ENCODE results near the gene PIANP. TPM values are rescaled to one million over a fixed set of nuclear protein-coding genes. Genes with fewer than 3 reads are reported as not detected.

Gene PIANP
- total RNA-seq, 2 donors from 2014 or later: 2.6 to 7.1 TPM

DNA sequence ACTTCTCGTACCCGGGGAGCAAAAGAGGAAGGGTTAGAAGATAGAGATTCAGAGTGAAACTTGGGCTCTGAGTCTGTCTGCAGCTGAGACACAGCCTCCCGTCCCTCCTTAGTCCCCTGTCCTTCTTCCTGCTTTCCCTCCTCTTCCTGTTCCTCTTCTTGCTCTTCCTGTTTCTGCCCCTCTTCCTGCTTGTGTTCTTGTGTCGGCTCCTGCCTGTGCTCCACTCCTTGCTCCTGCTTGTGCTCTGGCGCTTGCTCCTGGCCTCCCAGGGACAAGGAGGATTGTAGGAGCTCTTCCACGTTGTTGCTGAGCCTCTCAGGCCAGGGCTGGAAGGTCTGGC lies 56.4 kb downstream of the PIANP start:
- no peak overlapping the region for H3K4me3 Mint-ChIP-seq
- 88% methylated on average over 4 to 6 of the region's 6 CpGs for WGBS, 2 experiments (ENCODE audit: insufficient coverage in 1 of 2, insufficient read length in 1 of 2)
- Histone ChIP-seq H3K9me3 (ENCODE audit: control insufficient read depth, low read length) (no peaks in the 10 kb centered on the region), H3K36me3 (ENCODE audit: control insufficient read depth, insufficient read depth, low read length) (peaks cover 5% of the 10 kb centered on the region), H3K4me3 (ENCODE audit: low read length) (no peak overlapping the region), H3K9ac (ENCODE audit: extremely low read depth, low read length, poor library complexity, severe bottlenecking) (no peak overlapping the region), H3K27ac (ENCODE audit: low read depth, low read length) (no peak overlapping the region), H3K27me3 (ENCODE audit: control insufficient read depth, insufficient read depth, low read length, poor library complexity, severe bottlenecking) (peaks cover 9% of the 10 kb centered on the region), H3K4me1 (ENCODE audit: control insufficient read depth, insufficient read depth, low read length) (no peaks in the 10 kb centered on the region)
- no peaks in the 10 kb centered on the region for H3K9me3 Mint-ChIP-seq
- TF ChIP-seq, protein P1, sequence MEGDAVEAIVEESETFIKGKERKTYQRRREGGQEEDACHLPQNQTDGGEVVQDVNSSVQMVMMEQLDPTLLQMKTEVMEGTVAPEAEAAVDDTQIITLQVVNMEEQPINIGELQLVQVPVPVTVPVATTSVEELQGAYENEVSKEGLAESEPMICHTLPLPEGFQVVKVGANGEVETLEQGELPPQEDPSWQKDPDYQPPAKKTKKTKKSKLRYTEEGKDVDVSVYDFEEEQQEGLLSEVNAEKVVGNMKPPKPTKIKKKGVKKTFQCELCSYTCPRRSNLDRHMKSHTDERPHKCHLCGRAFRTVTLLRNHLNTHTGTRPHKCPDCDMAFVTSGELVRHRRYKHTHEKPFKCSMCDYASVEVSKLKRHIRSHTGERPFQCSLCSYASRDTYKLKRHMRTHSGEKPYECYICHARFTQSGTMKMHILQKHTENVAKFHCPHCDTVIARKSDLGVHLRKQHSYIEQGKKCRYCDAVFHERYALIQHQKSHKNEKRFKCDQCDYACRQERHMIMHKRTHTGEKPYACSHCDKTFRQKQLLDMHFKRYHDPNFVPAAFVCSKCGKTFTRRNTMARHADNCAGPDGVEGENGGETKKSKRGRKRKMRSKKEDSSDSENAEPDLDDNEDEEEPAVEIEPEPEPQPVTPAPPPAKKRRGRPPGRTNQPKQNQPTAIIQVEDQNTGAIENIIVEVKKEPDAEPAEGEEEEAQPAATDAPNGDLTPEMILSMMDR (conservative IDR thresholded peaks at IDR 0.05): no peak
- H3K4me1 Mint-ChIP-seq: peaks cover 20% of the 10 kb centered on the region
- peaks cover 9% of the 10 kb centered on the region for H3K36me3 Mint-ChIP-seq (ENCODE audit: low read depth)
- H3K27me3 Mint-ChIP-seq (ENCODE audit: insufficient read depth): peaks cover 66% of the 10 kb centered on the region
- no peak overlapping the region for H3K27ac Mint-ChIP-seq
- peak; percentile 42 for DNase-seq

Other genes starting within 250 kb of the PIANP start
- 1 to 10 TPM in 1 of 2 donors, under 1 TPM in 1; 0.55 to 1.4 TPM for gene TAPBPL, start 248.8 kb downstream of the PIANP start, total RNA-seq
- gene VAMP1, start 230.1 kb downstream of the PIANP start, total RNA-seq: 10 to 100 TPM in 1 of 2 donors, 1 to 10 TPM in 1; 5.6 to 17.8 TPM
- gene MRPL51, start 207.6 kb downstream of the PIANP start, total RNA-seq: 100 to 1,000 TPM; 196 to 450 TPM
- 100 to 1,000 TPM in 1 of 2 donors, 10 to 100 TPM in 1; 90.3 to 150 TPM for gene NCAPD2, start 206.7 kb downstream of the PIANP start, total RNA-seq
- gene GAPDH, start 166.3 kb downstream of the PIANP start, total RNA-seq: 1,000 to 10,000 TPM; 2,848 to 5,273 TPM
- gene IFFO1, start 144.8 kb downstream of the PIANP start, total RNA-seq: 10 to 100 TPM; 10.9 to 30.7 TPM
- 100 to 1,000 TPM in 1 of 2 donors, 10 to 100 TPM in 1; 51.6 to 135 TPM for gene NOP2, start 132.5 kb downstream of the PIANP start, total RNA-seq
- 100 to 1,000 TPM; 276 to 385 TPM for gene CHD4, start 93.4 kb downstream of the PIANP start, total RNA-seq
- under 1 TPM; 0.24 to 0.73 TPM for gene LPAR5, start 64.9 kb downstream of the PIANP start, total RNA-seq
- gene ACRBP, start 53.4 kb downstream of the PIANP start, total RNA-seq: 1 to 10 TPM; 1.9 to 3.9 TPM
- 10 to 100 TPM; 30.5 to 60.3 TPM for gene ING4, start 37.7 kb downstream of the PIANP start, total RNA-seq
- 100 to 1,000 TPM in 1 of 2 donors, 10 to 100 TPM in 1; 74.4 to 146 TPM for gene ZNF384, start 11.4 kb downstream of the PIANP start, total RNA-seq
- 10 to 100 TPM; 43.3 to 69.2 TPM for gene COPS7A, start 23.2 kb upstream of the PIANP start, total RNA-seq
- 100 to 1,000 TPM; 219 to 393 TPM for gene MLF2, start 52.3 kb upstream of the PIANP start, total RNA-seq
- 100 to 1,000 TPM; 637 to 888 TPM for gene PTMS, start 65.5 kb upstream of the PIANP start, total RNA-seq
- gene LAG3, start 71.7 kb upstream of the PIANP start, total RNA-seq: 1 to 10 TPM; 1.9 to 7.3 TPM
- gene CD4, start 88.7 kb upstream of the PIANP start, total RNA-seq: 1 to 10 TPM in 1 of 2 donors, under 1 TPM in 1; 0.77 to 1.3 TPM
- 10 to 100 TPM; 14.7 to 15.0 TPM for gene GPR162, start 121.0 kb upstream of the PIANP start, total RNA-seq
- gene P3H3, start 127.6 kb upstream of the PIANP start, total RNA-seq: 10 to 100 TPM; 58.4 to 63.1 TPM
- 10 to 100 TPM; 10.0 to 17.1 TPM for gene GNB3, start 140.1 kb upstream of the PIANP start, total RNA-seq
- gene CDCA3, start 150.5 kb upstream of the PIANP start, total RNA-seq: 10 to 100 TPM; 53.1 to 63.9 TPM
- 100 to 1,000 TPM; 120 to 257 TPM for gene USP5, start 151.3 kb upstream of the PIANP start, total RNA-seq
- gene TPI1, start 166.7 kb upstream of the PIANP start, total RNA-seq: 1,000 to 10,000 TPM in 1 of 2 donors, 100 to 1,000 TPM in 1; 805 to 1,294 TPM
- 10 to 100 TPM; 34.6 to 36.5 TPM for gene SPSB2, start 172.5 kb upstream of the PIANP start, total RNA-seq
- gene LRRC23, start 204.0 kb upstream of the PIANP start, total RNA-seq: 10 to 100 TPM in 1 of 2 donors, 1 to 10 TPM in 1; 7.8 to 11.5 TPM
- gene ENO2, start 213.8 kb upstream of the PIANP start, total RNA-seq: 100 to 1,000 TPM; 104 to 139 TPM
- 100 to 1,000 TPM; 111 to 244 TPM for gene ATN1, start 227.1 kb upstream of the PIANP start, total RNA-seq
- gene RNU7-1, start 243.0 kb upstream of the PIANP start, total RNA-seq: not detected
- 100 to 1,000 TPM; 141 to 257 TPM for gene C12orf57, start 243.2 kb upstream of the PIANP start, total RNA-seq